Smooth muscle cell (in vitro differentiated cells): Measurements from ENCODE around the gene UCHL5. TPM values are rescaled to one million over a fixed set of nuclear protein-coding genes. Genes with fewer than 3 reads are reported as not detected.
A peak's percentile ranks its signal among the peaks of the same experiment; 100 is the strongest.
"Not testable (repeated sequence)": the region's sequence is repeated elsewhere in the genome, so short reads cannot be mapped to it uniquely, and the experiment has no call there.

Experiments
- DNase-seq: peaks from one replicate; lab custom pipeline; 2025; ENCODE audit not compliant: unreplicated experiment; lab: John Stamatoyannopoulos, UW
- H2AFZ ChIP-seq: fragments of 200-600 bp; sonication (generic); 2 replicates; pipeline ENCODE4 v1.6.0; 2016; ENCODE audit warnings: antibody characterized with exemption, low read depth, mild to moderate bottlenecking
- H3F3A ChIP-seq: fragments of 200-600 bp; sonication (generic); 2 replicates; pipeline ENCODE4 v1.6.0; 2017; ENCODE audit warnings: antibody characterized with exemption, low read depth
- H3K27ac ChIP-seq: fragments of 200-600 bp; sonication (generic); 2 replicates; pipeline ENCODE4 v1.5.1; 2016; ENCODE audit warnings: low read depth, mild to moderate bottlenecking
- H3K27me3 ChIP-seq: fragments of 200-600 bp; sonication (generic); 2 replicates; pipeline ENCODE4 v1.6.1; 2016; ENCODE audit warnings: low read depth, mild to moderate bottlenecking
- H3K36me3 ChIP-seq: fragments of 200-600 bp; sonication (generic); 2 replicates; pipeline ENCODE4 v1.5.1; 2016; ENCODE audit warnings: low read depth
- H3K4me1 ChIP-seq: fragments of 200-600 bp; sonication (generic); 2 replicates; pipeline ENCODE4 v1.5.1; 2016; ENCODE audit warnings: low read depth
- H3K4me2 ChIP-seq: fragments of 200-600 bp; sonication (generic); 2 replicates; pipeline ENCODE4 v1.6.0; 2016; ENCODE audit warnings: mild to moderate bottlenecking
- H3K4me3 ChIP-seq: fragments of 200-600 bp; sonication (generic); 2 replicates; pipeline ENCODE4 v1.5.1; 2016; ENCODE audit warnings: mild to moderate bottlenecking
- H3K79me2 ChIP-seq: fragments of 200-600 bp; sonication (generic); 2 replicates; pipeline ENCODE4 v1.6.0; 2016; ENCODE audit warnings: low read depth, mild to moderate bottlenecking
- H3K9ac ChIP-seq: fragments of 200-600 bp; sonication (generic); 2 replicates; pipeline ENCODE4 v1.6.0; 2016; ENCODE audit warnings: low read depth
- H3K9me3 ChIP-seq: fragments of 200-600 bp; sonication (generic); replicated peaks from 2 replicates; pipeline ENCODE4 v1.5.1; 2016; ENCODE audit warnings: low read depth
- H4K20me1 ChIP-seq: fragments of 200-600 bp; sonication (generic); 2 replicates; pipeline ENCODE4 v1.6.0; 2016; ENCODE audit warnings: low read depth
- CTCF ChIP-seq: fragments of 200-600 bp; sonication (generic); IDR thresholded peaks from 2 replicates; pipeline ENCODE4 v1.5.1; 2017; ENCODE audit warnings: borderline replicate concordance, mild to moderate bottlenecking, antibody characterized with exemption; ENCODE audit not compliant: insufficient read depth, poor library complexity, severe bottlenecking
- WGBS: methylation state at CpG from one replicate; pipeline ENCODE4 v1.1.7; 2016; ENCODE audit warnings: low lambda C conversion rate; 5-methylcytosine and 5-hydroxymethylcytosine counted together
- polyA plus RNA-seq: library from polyadenylated mRNA; unstranded; fragments of >200 nt; fragmentation: Nextera tagmentation; extraction: Ambion mirVana; gene quantifications from 2 replicates; pipeline ENCODE4 v1.2.1, GENCODE V29; 2016
- total RNA-seq: library from RNA; depleted of rRNA; stranded (reverse); fragments of >200 nt; gene quantifications from 2 replicates; pipeline ENCODE4 v1.2.3, GENCODE V29; 2014

UCHL5 gene
- total and polyA plus RNA-seq, 2 experiments from 2014 or later: 22.2 to 35.6 TPM

DNA sequence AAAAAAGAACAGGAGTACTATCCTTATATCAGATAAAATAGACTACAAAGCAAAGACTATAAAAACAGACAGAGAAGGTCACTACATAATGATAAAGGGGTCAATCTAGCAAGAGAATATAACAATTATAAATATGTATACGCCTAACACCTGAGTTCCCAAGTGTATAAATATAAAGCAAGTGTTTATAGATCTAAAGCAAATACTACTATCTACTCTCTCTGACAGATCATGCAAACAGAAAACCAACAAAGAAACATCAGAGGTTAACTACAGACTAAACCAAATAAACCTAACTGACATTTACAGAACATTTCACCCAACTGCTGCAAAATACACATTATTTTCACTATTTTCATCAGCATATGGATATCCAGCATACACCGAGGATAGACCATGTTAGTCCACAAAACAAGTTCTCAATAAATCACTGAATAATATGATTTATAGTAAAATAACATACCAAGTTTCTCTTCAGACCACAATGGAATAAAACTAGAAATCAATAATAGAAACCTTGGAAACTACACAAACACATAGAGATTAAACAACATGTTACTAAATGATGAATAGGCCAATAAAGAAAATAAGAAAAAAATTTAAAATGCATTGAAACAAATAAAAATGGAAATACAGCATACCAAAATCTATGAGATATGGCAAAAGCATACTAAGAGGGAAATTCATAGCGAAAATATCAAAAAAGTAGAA lies 22.7 kb downstream of the UCHL5 start:
- H3F3A ChIP-seq: no peaks in the 10 kb centered on the region
- no peaks in the 10 kb centered on the region for H3K27me3 ChIP-seq
- no peaks in the 10 kb centered on the region for H3K4me1 ChIP-seq
- H3K79me2 ChIP-seq: peaks cover 56% of the 10 kb centered on the region
- H3K27ac ChIP-seq: no peak overlapping the region
- no peak for TF ChIP-seq CTCF
- H3K4me3 ChIP-seq: no peak overlapping the region
- no peak for DNase-seq
- no peaks in the 10 kb centered on the region for H3K9me3 ChIP-seq
- H3K36me3 ChIP-seq: no peaks in the 10 kb centered on the region
- H3K9ac ChIP-seq: no peak overlapping the region
- no peak overlapping the region for H3K4me2 ChIP-seq
- H4K20me1 ChIP-seq: peaks cover 14% of the 10 kb centered on the region
- no peak overlapping the region for H2AFZ ChIP-seq
- WGBS: 98% methylated on average over 3 of the region's 3 CpGs

DNA sequence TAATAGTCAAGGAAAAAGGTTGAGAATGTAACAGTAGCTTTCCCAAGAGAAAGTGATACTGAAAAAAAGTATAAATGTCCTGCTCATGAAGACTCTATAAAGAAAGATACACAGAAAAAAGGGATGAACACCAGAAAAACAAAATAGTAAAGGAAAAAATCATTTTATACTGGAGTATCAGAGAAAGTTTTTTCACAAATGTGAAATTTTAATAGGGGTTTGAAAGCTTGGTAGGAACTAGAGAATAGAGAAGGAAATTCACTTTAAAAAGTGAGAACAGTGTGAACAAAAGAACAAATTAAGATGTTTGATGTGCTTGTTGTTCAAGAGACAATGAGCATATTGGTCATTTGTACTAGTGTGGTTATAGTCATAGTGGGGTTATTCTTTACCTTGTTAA lies 25.6 kb downstream of the UCHL5 start:
- no peak for DNase-seq
- H3K4me1 ChIP-seq: no peaks in the 10 kb centered on the region
- no peak overlapping the region for H2AFZ ChIP-seq
- no peak for TF ChIP-seq CTCF
- H3K27ac ChIP-seq: no peak overlapping the region
- H3F3A ChIP-seq: no peaks in the 10 kb centered on the region
- H3K9ac ChIP-seq: no peak overlapping the region
- peaks cover 15% of the 10 kb centered on the region for H4K20me1 ChIP-seq
- H3K36me3 ChIP-seq: no peaks in the 10 kb centered on the region
- H3K4me3 ChIP-seq: no peak overlapping the region
- H3K9me3 ChIP-seq: no peaks in the 10 kb centered on the region
- H3K79me2 ChIP-seq: peaks cover 54% of the 10 kb centered on the region
- H3K27me3 ChIP-seq: no peaks in the 10 kb centered on the region
- no peak overlapping the region for H3K4me2 ChIP-seq

GRCh38 chr1:193032643-193033427 lies 26.3 kb downstream of the UCHL5 start:
- H3K79me2 ChIP-seq: peaks cover 49% of the 10 kb centered on the region
- not testable (repeated sequence) for H2AFZ ChIP-seq

GRCh38 chr1:193031431-193031830 lies 27.7 kb downstream of the UCHL5 start:
- H3K79me2 ChIP-seq: peaks cover 35% of the 10 kb centered on the region
- no peak overlapping the region for H3K4me2 ChIP-seq

More at GRCh38 chr1:193032643-193033427, 26.3 kb downstream of the UCHL5 start:
- H3K4me2 ChIP-seq, H3K9ac ChIP-seq, H3F3A ChIP-seq, H3K9me3 ChIP-seq, H3K27ac ChIP-seq, H3K36me3 ChIP-seq, H3K4me3 ChIP-seq, H3K27me3 ChIP-seq, DNase-seq, H3K4me1 ChIP-seq: not testable (repeated sequence)
- peaks cover 15% of the 10 kb centered on the region for H4K20me1 ChIP-seq
- WGBS: 93% methylated on average over 9 of the region's 9 CpGs

More at GRCh38 chr1:193031431-193031830, 27.7 kb downstream of the UCHL5 start:
- Histone ChIP-seq H3K36me3 (no peaks in the 10 kb centered on the region), H3F3A (no peaks in the 10 kb centered on the region), H3K27me3 (no peaks in the 10 kb centered on the region), H3K4me3 (no peak overlapping the region), H3K9me3 (no peaks in the 10 kb centered on the region), H2AFZ (no peak overlapping the region), H3K27ac (no peak overlapping the region), H4K20me1 (peaks cover 8% of the 10 kb centered on the region), H3K4me1 (no peaks in the 10 kb centered on the region), H3K9ac (no peak overlapping the region)
- peak; percentile 35 for TF ChIP-seq CTCF
- 95% methylated on average over 2 of the region's 2 CpGs for WGBS
- no peak for DNase-seq
